Measurements from ENCODE around the gene HEXIM1. TPM values are rescaled to one million over a fixed set of nuclear protein-coding genes. Genes with fewer than 3 reads are reported as not detected.

The HEXIM1 gene
- total RNA-seq, 1 donor from 2014 or later, result 10.2 TPM

GRCh38 chr17:45190503-45191255 is 42.4 kb downstream of the HEXIM1 start:
- Histone ChIP-seq H3K36me3 (no peaks in the 10 kb centered on the region), H3K27ac (no peak overlapping the region), H3K9ac (no peak overlapping the region), H2AFZ (replicated peaks) (no peak overlapping the region), H3K79me2 (ENCODE audit: low read depth) (no peaks in the 10 kb centered on the region), H3K27me3 (no peaks in the 10 kb centered on the region), H3K9me3 (ENCODE audit: low read depth) (no peaks in the 10 kb centered on the region), H3K4me2 (no peak overlapping the region), H3K4me3 (no peak overlapping the region), H3F3A (ENCODE audit: low read depth) (no peaks in the 10 kb centered on the region), H4K20me1 (ENCODE audit: low read depth) (no peaks in the 10 kb centered on the region), H3K4me1 (no peaks in the 10 kb centered on the region)
- Mint-ChIP-seq H3K4me1 (no peaks in the 10 kb centered on the region), H3K4me3 (no peak overlapping the region), H3K27me3 (ENCODE audit: insufficient read depth, low read depth) (peaks cover 2% of the 10 kb centered on the region), H3K36me3 (no peaks in the 10 kb centered on the region), H3K27ac (no peak overlapping the region), H3K9me3 (no peaks in the 10 kb centered on the region)
- TF ChIP-seq EZH2phosphoT487 (IDR thresholded peaks at IDR 0.05) (no peak), EZH2 (IDR thresholded peaks at IDR 0.05) (no peak), CTCF (IDR thresholded peaks at IDR 0.05) (no peak)
- DNase-seq (ENCODE audit: low spot score), result no peak

GRCh38 chr17:45195424-45195823 is 47.1 kb downstream of the HEXIM1 start:
- Mint-ChIP-seq H3K4me3 (no peak overlapping the region), H3K9me3 (no peaks in the 10 kb centered on the region), H3K36me3 (no peaks in the 10 kb centered on the region), H3K27ac (no peak overlapping the region), H3K27me3 (ENCODE audit: insufficient read depth, low read depth) (peaks cover 5% of the 10 kb centered on the region), H3K4me1 (peaks cover 12% of the 10 kb centered on the region)
- H3K36me3 ChIP-seq, result no peaks in the 10 kb centered on the region
- no peaks in the 10 kb centered on the region for H3K9me3 ChIP-seq (ENCODE audit: low read depth)
- no peaks in the 10 kb centered on the region for H4K20me1 ChIP-seq (ENCODE audit: low read depth)
- no peak for TF ChIP-seq EZH2phosphoT487 (IDR thresholded peaks at IDR 0.05)
- H2AFZ ChIP-seq (replicated peaks), result no peak overlapping the region
- peaks cover 15% of the 10 kb centered on the region for H3F3A ChIP-seq (ENCODE audit: low read depth)
- no peaks in the 10 kb centered on the region for H3K27me3 ChIP-seq
- no peak overlapping the region for H3K4me2 ChIP-seq
- peaks cover 12% of the 10 kb centered on the region for H3K4me1 ChIP-seq
- no peak overlapping the region for H3K9ac ChIP-seq
- DNase-seq (ENCODE audit: low spot score), result no peak
- H3K4me3 ChIP-seq, result no peak overlapping the region
- H3K27ac ChIP-seq, result no peak overlapping the region
- no peaks in the 10 kb centered on the region for H3K79me2 ChIP-seq (ENCODE audit: low read depth)

- no peak for DNase-seq (ENCODE audit: low spot score)
- Mint-ChIP-seq H3K4me1 (peaks cover 15% of the 10 kb centered on the region), H3K9me3 (no peaks in the 10 kb centered on the region), H3K4me3 (no peak overlapping the region), H3K27ac (peak overlapping the region; percentile 43), H3K36me3 (no peaks in the 10 kb centered on the region), H3K27me3 (ENCODE audit: insufficient read depth, low read depth) (peaks cover 5% of the 10 kb centered on the region)
- Histone ChIP-seq H3K27me3 (no peaks in the 10 kb centered on the region), H3F3A (ENCODE audit: low read depth) (peaks cover 15% of the 10 kb centered on the region), H4K20me1 (ENCODE audit: low read depth) (no peaks in the 10 kb centered on the region), H3K4me2 (peak overlapping the region; percentile 55), H2AFZ (replicated peaks) (peak overlapping the region; percentile 70), H3K36me3 (no peaks in the 10 kb centered on the region), H3K4me1 (peaks cover 12% of the 10 kb centered on the region), H3K9ac (no peak overlapping the region), H3K4me3 (no peak overlapping the region), H3K9me3 (ENCODE audit: low read depth) (no peaks in the 10 kb centered on the region), H3K27ac (no peak overlapping the region), H3K79me2 (ENCODE audit: low read depth) (no peaks in the 10 kb centered on the region)
- no peak for TF ChIP-seq EZH2 (IDR thresholded peaks at IDR 0.05)
- TF ChIP-seq CTCF (IDR thresholded peaks at IDR 0.05), result no peak
- TF ChIP-seq EZH2phosphoT487 (IDR thresholded peaks at IDR 0.05), result no peak
Measured at GRCh38 chr17:45197108-45197507, 48.8 kb downstream of the HEXIM1 start.
